Measurements from ENCODE around the gene ALDH1L2.

DNA sequence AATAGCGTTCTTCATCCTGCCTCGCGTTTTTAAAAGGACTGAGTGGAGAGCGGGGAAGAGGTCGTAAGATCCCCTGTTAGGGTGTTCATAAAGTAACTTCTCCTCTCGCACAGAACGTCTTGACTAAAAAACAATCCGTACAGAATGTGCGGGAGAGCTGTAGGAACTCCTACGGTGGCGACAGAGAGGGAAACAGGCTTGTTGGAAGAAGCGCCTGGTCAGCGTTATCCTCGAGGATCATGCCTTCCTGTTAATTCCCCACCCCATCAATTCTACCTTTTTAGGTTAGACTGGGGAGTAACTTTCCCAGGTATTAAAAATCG lies 22.9 kb upstream of the ALDH1L2 start:
- TF ChIP-seq, protein P1, sequence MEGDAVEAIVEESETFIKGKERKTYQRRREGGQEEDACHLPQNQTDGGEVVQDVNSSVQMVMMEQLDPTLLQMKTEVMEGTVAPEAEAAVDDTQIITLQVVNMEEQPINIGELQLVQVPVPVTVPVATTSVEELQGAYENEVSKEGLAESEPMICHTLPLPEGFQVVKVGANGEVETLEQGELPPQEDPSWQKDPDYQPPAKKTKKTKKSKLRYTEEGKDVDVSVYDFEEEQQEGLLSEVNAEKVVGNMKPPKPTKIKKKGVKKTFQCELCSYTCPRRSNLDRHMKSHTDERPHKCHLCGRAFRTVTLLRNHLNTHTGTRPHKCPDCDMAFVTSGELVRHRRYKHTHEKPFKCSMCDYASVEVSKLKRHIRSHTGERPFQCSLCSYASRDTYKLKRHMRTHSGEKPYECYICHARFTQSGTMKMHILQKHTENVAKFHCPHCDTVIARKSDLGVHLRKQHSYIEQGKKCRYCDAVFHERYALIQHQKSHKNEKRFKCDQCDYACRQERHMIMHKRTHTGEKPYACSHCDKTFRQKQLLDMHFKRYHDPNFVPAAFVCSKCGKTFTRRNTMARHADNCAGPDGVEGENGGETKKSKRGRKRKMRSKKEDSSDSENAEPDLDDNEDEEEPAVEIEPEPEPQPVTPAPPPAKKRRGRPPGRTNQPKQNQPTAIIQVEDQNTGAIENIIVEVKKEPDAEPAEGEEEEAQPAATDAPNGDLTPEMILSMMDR (conservative IDR thresholded peaks at IDR 0.05; ENCODE audit: low read depth, low read length), result no peak
- TF ChIP-seq EZH2 (IDR thresholded peaks at IDR 0.05; ENCODE audit: low read length, unreplicated experiment), result no peak
